Measurements from ENCODE around the gene F13A1. TPM values are rescaled to one million over a fixed set of nuclear protein-coding genes. Genes with fewer than 3 reads are reported as not detected.
"Not testable (repeated sequence)": the region's sequence is repeated elsewhere in the genome, so short reads cannot be mapped to it uniquely, and the experiment has no call there.

The F13A1 gene
- total RNA-seq, 1 donor from 2014 or later, result 346 TPM

DNA sequence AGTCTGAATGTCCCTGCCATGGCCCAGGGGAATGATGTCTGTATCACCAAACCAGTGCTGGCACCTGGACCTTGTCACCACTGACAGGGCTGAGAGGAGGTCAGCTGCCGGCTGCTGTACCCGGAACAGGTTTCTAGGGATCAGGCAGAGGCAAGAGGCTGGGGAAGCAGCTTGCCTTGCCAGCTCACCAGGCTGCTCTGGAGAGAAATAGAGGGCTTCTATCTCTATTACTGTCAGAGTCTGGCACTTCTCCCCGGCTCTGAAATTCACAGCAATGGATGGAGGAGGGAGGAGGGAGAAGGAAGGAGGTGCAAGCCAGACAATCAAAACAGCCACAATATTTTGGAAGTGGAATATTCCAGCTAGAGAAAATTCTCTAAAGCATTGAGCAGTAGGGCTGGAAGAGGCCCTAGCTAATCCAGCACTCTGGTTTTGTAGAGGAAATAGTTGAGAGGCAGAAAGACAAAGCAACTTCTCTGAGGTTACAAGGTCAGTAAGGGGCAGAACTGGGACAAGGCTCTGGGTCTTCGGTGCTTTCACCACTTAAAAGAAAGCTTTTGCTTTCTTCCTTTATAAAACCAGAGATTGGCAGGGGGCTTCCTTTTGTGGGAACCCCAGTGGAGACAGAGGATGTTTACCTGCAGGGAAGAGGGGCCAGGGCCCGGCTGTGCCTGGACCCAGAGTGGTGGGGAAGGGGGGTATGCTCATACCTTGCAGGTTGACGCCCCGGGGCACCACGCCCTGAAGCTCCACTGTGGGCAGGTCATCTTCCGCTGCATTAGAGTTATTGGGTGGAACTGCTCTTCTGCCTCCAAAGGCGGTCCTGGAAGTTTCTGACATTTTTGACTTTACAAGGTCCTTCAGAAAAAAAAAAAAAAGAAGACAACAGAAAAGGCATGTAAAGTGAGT, 2.4 kb downstream of the F13A1 start:
- no peak for DNase-seq (ENCODE audit: low spot score)

- DNase-seq (ENCODE audit: low spot score), result no peak
Observed at GRCh38 chr6:6317386-6317785, 3.1 kb downstream of the F13A1 start.

GRCh38 chr6:6315660-6316059, 4.8 kb downstream of the F13A1 start:
- no peak for DNase-seq (ENCODE audit: low spot score)

DNA sequence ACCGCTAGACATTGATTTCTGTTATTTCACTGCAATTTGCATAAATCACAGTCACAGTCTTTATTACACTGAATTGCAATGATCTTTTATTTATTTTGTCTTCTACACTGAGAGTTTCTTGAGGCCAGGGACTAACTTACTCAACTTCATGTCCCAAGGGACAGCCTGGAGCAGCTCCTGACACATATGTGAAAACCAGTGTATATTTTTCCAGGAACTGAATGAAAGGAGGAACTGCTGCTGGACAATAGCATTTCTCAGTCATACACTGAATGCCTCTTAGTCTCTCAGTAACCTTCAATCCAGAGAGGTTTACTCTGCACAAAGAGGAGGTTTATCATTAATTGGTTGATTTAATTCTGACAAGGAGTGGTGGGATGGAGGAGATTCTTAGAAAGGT, 5.9 kb downstream of the F13A1 start:
- DNase-seq (ENCODE audit: low spot score), result no peak

- DNase-seq (ENCODE audit: low spot score), result no peak
Observed at GRCh38 chr6:6312901-6313441, 7.5 kb downstream of the F13A1 start.

DNA sequence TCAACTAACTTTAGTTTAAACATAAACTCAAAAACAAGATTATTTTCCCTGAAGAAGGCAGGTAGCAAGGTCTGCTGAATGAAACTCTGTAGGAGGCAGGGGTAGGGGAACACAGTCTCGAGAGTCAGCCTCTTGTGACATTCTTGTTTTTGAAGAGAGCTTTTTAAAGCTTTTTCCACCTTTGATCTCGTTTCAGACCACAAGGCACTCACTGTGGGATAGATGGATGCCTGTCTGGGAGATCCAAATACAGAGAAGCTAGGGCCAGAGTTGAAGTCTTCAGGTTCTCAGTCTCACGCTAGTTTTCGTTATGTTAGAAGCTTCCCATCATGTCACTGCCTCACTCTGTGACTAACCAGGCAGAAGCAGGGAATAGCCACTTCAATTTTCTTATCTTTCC, 14.9 kb downstream of the F13A1 start:
- DNase-seq (ENCODE audit: low spot score), result no peak

DNA sequence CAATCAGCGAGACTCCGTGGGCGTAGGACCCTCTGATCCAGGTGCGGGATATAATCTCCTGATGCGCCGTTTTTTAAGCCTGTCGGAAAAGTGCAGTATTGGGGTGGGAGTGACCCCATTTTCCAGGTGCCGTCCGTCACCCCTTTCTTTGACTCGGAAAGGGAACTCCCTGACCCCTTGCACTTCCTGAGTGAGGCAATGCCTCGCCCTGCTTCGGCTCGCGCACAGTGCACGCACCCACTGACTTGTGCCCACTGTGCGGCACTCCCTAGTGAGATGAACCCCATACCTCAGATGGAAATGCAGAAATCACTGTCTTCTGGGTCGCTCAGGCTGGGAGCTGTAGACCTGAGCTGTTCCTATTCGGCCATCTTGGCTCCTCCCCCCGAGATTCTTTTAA, 20.1 kb downstream of the F13A1 start:
- DNase-seq (ENCODE audit: low spot score), result not testable (repeated sequence)

DNA sequence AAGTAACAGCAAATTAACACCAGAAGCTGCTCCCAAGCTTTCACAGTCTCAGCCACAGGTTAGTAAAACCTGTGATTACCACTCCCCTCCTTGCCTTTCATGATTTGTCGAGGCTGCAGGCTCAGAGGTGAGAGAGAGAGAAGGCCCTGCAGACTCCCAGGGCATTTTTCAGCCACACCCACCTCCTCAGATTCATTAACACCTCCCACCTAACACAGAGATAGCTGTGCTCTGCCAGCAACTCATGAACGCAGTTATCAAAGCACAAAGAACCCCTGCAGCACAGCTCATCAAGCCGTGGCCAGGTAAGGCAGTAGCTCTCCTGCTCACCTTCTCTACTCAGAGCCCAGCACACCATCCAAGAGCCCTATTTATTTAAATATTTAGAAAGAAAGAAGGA, 27.1 kb downstream of the F13A1 start:
- no peak for DNase-seq (ENCODE audit: low spot score)

DNA sequence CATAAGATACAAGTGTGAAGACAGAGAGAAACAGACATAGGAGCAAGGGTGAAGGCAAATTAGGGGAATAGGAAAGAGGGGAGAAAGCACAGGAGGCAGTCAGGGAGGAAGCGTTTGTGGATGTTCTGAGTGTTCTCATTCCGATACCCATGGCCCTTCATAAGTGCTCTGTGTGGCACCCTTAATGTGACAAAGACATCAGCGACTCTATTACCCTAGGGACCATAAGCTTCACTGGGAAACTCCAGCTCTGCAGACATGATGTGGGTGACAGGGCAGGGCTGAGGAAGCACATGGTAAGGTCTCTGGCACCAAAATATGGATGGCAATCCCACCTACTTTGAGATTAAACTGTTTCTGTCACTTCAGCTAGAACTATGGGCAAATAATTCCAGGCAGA, 33.0 kb downstream of the F13A1 start:
- no peak for DNase-seq (ENCODE audit: low spot score)

GRCh38 chr6:6285679-6286078, 34.8 kb downstream of the F13A1 start:
- DNase-seq (ENCODE audit: low spot score), result no peak

DNA sequence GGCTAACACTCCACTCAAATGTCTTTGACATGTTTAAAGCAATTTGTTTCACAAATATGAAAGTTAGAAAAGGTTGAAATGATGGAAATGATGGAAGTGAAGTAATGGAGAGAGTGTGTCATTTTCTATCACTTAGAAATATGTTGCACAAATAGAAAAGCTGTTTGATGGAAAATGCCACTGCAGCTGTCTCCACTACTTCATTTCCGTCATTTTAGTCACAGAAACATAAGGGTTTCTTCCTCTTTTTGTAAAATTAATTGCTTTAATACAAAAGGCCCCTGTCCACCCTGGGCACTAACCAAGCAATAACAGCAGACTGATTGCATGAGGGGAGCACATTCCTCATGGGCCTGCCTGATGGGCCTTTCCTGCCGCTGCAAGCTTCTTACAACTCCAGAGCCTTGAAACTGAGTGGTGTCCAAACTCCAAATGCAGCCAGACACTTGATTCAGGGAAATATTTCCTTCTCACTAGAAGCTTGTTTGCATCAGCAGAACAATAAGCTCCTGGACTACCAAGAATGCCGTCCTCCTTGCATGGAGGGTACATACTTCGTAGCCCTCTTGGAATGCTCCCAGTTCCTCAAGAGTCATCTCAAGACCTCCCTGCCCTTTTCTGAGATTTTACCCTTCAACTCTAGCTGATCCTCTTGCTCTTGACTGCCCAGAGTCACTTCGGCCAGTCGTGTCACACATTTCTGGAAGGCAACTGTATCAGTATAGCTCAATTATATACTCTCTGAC, 36.1 kb downstream of the F13A1 start:
- no peak for DNase-seq (ENCODE audit: low spot score)

- no peak for DNase-seq (ENCODE audit: low spot score)
Observed at GRCh38 chr6:6283746-6284145, 36.7 kb downstream of the F13A1 start.

- DNase-seq (ENCODE audit: low spot score), result no peak
Observed at GRCh38 chr6:6282716-6283115, 37.7 kb downstream of the F13A1 start.

DNA sequence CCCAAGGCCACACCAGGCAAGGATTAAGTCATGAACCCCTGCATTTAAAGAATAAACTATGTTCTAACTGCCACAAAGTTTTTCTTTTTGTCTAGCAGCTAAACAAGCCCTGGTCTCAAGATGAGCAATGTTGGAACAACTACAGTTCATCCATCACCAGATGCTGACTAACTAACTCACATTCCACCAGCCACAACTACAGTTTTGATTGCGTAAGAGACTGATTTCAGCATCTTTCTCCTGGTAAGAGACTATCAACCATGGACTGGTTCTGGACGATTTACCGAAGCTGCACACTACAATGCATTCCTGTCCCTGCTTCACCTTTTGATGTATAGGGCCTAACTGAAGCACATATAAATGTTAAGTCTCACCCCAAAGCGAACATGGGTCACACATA, 43.0 kb downstream of the F13A1 start:
- no peak for DNase-seq (ENCODE audit: low spot score)

DNA sequence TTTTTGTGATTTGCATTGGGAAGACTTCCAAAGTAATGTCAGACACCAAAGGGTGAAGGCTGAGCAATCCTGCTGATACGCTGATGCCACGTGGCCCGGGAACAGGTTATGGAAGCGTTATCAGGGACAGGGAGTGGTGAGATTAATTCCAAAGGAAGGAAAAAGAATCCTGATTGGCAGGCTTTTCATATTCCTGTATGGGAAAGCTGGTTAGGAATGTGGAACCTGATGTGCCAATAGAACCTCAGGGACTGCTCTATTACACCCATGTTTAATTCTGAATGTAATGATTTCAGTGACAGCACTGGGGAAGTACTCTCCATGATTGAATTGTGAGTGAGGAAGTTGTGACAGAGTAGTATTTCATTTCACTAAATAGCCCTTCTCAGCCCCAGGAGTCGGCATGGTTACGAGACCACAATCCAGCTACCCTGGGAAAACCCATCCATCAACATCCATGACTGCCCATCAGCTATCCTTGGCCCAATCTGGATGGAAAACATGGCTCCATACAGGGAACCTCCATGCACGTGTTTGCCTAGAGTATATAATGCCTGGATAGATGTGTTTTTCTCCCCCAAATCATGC, 49.4 kb downstream of the F13A1 start:
- DNase-seq (ENCODE audit: low spot score), result no peak

- no peak for DNase-seq (ENCODE audit: low spot score)
Observed at GRCh38 chr6:6260196-6260722, 60.2 kb downstream of the F13A1 start.

- DNase-seq (ENCODE audit: low spot score), result no peak
Observed at GRCh38 chr6:6256886-6257285, 63.6 kb downstream of the F13A1 start.

- no peak for DNase-seq (ENCODE audit: low spot score)
Observed at GRCh38 chr6:6256259-6256658, 64.2 kb downstream of the F13A1 start.

DNA sequence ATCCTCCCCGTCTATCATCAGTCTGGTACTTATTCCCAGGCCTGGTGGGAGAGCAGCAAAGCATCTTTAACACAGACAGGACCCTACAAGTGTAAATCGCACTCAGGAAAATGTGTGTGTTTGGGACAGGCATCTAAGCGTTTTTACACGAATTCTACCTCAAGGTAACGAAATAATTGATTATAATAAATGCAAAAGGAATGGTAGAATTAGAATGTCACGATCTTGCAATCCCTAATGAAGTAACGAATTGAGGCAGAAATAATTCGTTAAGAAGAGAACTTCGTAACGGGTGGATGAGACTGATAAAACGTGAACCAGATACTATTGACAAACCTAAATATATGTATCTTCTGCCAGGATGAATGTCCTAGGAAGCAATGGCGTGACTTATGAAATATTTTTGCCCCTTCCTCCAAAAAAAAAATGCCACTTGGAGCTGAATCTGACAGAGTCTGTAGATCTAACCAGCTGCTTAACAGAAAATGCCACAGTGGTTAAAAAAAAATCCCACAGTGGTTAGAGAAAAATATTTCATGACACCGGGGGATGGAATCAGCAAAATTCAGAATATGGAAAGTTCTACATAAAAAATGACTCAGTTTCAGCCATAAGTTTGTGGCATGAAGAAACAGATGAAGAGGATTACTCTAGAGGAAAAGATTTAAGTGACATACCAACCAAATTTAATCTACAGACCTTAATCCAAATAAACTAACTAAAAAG, 68.7 kb downstream of the F13A1 start:
- no peak for DNase-seq (ENCODE audit: low spot score)

DNA sequence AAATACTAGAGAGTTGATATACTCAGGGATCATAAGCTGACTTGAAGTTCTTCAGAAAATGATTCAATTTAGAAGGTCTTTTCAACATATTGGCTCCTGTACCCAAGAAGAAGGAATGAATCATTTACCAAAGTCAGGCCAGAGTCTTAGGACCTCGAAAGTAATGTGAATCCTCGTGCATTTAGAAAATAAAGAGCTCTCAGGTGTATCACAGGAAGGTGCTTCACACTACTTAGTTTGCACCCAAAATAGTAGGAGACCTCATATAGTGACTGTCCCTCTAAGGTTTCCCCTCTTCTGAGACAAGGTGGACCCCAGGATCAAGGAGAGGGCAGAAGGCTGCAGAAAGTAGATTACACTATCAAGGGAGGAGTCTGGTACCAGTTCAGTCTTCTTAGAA, 71.8 kb downstream of the F13A1 start:
- no peak for DNase-seq (ENCODE audit: low spot score)

DNA sequence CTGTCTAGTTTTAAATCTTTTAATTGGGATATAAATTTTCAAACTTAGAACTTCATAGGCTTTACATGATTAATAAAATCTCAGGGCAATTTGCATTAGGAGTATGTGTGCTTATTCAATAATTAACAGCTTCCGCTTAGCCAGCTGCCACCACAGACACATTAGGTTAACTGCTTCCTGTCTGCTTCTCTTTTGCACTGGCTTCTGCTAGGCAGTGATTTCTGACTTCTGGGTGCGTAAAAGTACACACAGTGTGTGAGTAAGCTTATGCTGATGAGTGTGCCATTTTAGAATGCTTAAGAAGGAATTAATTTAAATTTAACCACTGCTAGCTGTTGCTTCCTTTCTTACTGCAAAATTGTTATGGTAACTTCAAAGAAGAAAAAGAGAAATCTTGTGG, 73.9 kb downstream of the F13A1 start:
- no peak for DNase-seq (ENCODE audit: low spot score)

All from mesenteric fat pad (tissue), 1 donor.